Measurements from ENCODE around the gene TMEM219.

The TMEM219 gene

GRCh38 chr16:30016555-30017276, 54.8 kb downstream of the TMEM219 start:
- TF ChIP-seq GATA2 (IDR thresholded peaks at IDR 0.05; ENCODE audit: low read depth, low read length) (no peak), GATA3 (IDR thresholded peaks at IDR 0.05; ENCODE audit: low read depth, low read length) (no peak)

- no peak for TF ChIP-seq GATA3 (IDR thresholded peaks at IDR 0.05; ENCODE audit: low read depth, low read length)
- no peak for TF ChIP-seq GATA2 (IDR thresholded peaks at IDR 0.05; ENCODE audit: low read depth, low read length)
Measured at GRCh38 chr16:30017277-30017656, 55.4 kb downstream of the TMEM219 start.

DNA sequence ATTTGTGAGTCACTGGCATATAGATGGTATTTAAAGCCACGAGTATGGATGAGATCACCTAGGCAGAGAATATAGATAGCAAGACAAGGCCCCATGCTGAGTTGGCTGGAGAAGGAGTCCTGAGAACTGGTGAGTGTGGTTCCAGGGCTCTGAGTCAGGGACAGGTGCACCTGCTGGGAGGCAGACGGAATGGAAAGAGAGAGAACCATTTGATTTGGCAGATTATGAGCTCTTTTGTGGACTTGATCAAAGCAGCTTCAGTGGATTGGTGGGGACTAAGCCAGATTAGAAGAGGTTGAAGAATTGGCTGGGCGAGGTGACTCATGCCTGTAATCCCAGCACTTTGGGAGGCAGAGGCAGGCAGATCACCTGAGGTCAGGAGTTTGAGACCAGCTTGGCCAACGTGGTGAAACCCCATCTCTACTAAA, 56.9 kb downstream of the TMEM219 start:
- no peak for TF ChIP-seq GATA3 (IDR thresholded peaks at IDR 0.05; ENCODE audit: low read depth, low read length)
- no peak for TF ChIP-seq GATA2 (IDR thresholded peaks at IDR 0.05; ENCODE audit: low read depth, low read length)

Data from SH-SY5Y (cell line).